Skeletal muscle satellite cell (primary cell): Measurements from ENCODE around the gene ZNF462.

Experiments used
- H3K27me3 ChIP-seq: 2 replicates; pipeline ENCODE4 v1.7.0; 2013; ENCODE audit warnings: low read length; ENCODE audit not compliant: control insufficient read depth, insufficient read depth
- H3K36me3 ChIP-seq: 2 replicates; pipeline ENCODE4 v1.7.0; 2013; ENCODE audit warnings: mild to moderate bottlenecking, control low read depth, low read length; ENCODE audit not compliant: insufficient read depth
- H3K4me1 ChIP-seq: 2 replicates; pipeline ENCODE4 v1.7.0; 2013; ENCODE audit warnings: low read length; ENCODE audit not compliant: control insufficient read depth, insufficient read depth
- H3K4me2 ChIP-seq: 2 replicates; pipeline ENCODE4 v1.7.0; 2013; ENCODE audit warnings: mild to moderate bottlenecking, low read length
- H3K4me3 ChIP-seq: 2 replicates; pipeline ENCODE4 v1.7.0; 2013; ENCODE audit warnings: low read length
- H3K9ac ChIP-seq: 2 replicates; pipeline ENCODE4 v1.7.0; 2013; ENCODE audit warnings: mild to moderate bottlenecking, low read depth, low read length, moderate library complexity
- H3K9me3 ChIP-seq: replicated peaks from 2 replicates; pipeline ENCODE4 v1.7.0; 2013; ENCODE audit warnings: mild to moderate bottlenecking, control low read depth, low read length

ZNF462 gene

DNA sequence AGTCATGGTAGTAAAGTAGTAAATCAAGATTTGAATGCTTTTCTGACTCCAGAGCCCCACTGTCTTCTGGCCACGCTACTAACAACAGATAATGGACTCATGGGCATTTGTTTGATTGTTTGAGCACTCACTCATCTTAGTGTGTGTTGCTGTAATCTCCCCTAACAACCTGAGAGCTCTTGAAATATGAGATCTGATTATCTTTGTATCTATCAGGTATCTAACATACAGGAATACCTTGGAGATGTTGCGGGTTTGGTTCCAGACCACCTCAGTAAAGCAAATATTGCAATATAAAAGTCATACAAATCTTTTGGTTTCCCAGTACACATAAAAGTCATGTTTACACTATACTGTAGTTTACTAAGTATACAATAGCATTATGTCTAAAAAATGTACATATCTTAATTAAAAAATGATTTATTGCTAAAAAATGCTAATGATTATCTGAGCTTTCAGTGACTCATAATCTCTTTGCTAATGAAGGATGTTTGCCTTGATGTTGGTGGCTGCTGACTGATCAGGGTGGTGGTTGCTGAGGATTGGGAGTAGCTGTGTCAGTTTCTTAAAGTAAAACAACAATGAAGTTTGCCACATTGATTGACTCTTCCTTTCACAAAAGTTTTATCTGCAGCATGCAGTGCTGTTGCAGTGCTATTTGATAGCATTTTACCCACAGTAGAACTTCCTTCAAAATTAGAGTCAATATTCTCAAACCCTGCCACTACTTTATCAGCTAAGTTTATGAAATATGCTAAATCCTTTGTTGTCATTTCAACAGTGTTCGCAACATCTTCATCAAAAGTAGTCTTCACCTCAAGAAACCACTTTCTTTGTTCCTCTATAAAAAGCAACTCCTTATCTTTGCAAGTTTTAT lies 92.2 kb downstream of the ZNF462 start:
- Histone ChIP-seq H3K4me1 (peaks cover 17% of the 10 kb centered on the region), H3K36me3 (peaks cover 6% of the 10 kb centered on the region), H3K9ac (no peak overlapping the region), H3K4me3 (no peak overlapping the region), H3K27me3 (no peaks in the 10 kb centered on the region), H3K4me2 (no peak overlapping the region), H3K9me3 (no peaks in the 10 kb centered on the region)

GRCh38 chr9:106956971-106957370 lies 94.0 kb downstream of the ZNF462 start:
- no peaks in the 10 kb centered on the region for H3K27me3 ChIP-seq
- H3K9me3 ChIP-seq = peaks cover 8% of the 10 kb centered on the region
- H3K4me3 ChIP-seq = no peak overlapping the region
- peaks cover 6% of the 10 kb centered on the region for H3K36me3 ChIP-seq
- H3K4me1 ChIP-seq = peaks cover 20% of the 10 kb centered on the region
- H3K9ac ChIP-seq = no peak overlapping the region
- no peak overlapping the region for H3K4me2 ChIP-seq

DNA sequence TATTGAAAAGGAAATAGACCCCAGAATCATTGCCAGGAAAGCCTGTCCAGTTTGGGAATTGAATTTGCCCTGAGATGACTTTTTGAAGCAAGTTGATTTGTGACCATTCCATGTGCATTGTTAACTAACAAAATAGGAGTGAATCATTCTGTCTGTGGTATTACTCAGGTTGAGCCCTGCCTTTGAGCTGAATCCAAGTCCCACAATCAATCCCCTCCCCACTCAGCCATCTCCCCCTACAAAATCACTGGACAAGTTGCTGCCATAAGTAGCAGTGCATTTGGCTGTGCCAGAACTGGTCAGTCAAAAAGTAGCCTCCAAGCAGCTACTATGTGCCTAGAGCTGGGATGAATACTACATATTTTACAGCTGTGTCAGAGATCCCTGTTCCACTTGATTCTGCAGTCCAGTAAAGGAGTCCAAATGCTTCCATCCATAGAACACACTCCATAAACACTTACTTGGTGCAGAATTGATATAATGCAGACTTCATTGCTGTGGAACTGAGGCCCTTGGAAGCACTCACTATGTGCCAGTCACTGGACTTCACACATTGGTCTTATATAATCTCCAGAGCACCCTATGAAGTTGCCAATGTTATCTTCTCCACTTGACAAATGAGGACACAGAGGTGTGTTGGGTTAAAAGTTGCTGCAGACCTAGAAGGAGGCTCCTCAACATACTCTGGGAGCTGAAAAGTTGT lies 96.1 kb downstream of the ZNF462 start:
- H3K4me2 ChIP-seq = no peak overlapping the region
- no peaks in the 10 kb centered on the region for H3K27me3 ChIP-seq
- H3K4me3 ChIP-seq = no peak overlapping the region
- peaks cover 24% of the 10 kb centered on the region for H3K4me1 ChIP-seq
- no peak overlapping the region for H3K9ac ChIP-seq
- H3K9me3 ChIP-seq = peaks cover 8% of the 10 kb centered on the region
- peaks cover 6% of the 10 kb centered on the region for H3K36me3 ChIP-seq

- Histone ChIP-seq H3K4me1 (peaks cover 28% of the 10 kb centered on the region), H3K4me2 (no peak overlapping the region), H3K36me3 (peaks cover 6% of the 10 kb centered on the region), H3K9me3 (peaks cover 8% of the 10 kb centered on the region), H3K9ac (no peak overlapping the region), H3K27me3 (no peaks in the 10 kb centered on the region), H3K4me3 (no peak overlapping the region)
Measured at GRCh38 chr9:106960258-106960657, 97.3 kb downstream of the ZNF462 start.

DNA sequence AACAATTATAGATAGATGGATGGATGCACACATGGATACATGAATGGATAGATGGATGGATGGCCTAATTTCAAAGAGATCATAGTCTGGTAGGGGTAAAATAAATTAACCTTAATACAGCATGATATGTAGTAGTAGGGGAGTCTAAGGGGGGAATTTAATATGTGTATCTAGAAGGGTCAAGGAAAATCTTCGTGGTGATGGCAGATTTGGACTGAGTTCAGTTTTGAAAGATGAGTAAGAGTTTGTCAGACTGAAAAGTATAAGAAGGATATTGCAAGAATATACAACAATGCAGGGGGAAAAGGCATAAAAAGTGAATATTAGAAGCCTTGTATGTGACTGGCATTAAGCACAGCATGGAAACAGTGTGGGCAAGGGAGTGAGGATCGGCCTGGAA lies 98.7 kb downstream of the ZNF462 start:
- Histone ChIP-seq H3K4me1 (peaks cover 31% of the 10 kb centered on the region), H3K27me3 (no peaks in the 10 kb centered on the region), H3K4me2 (no peak overlapping the region), H3K4me3 (no peak overlapping the region), H3K36me3 (peaks cover 6% of the 10 kb centered on the region), H3K9ac (no peak overlapping the region), H3K9me3 (peaks cover 8% of the 10 kb centered on the region)

GRCh38 chr9:106962122-106962521 lies 99.2 kb downstream of the ZNF462 start:
- H3K4me1 ChIP-seq = peaks cover 31% of the 10 kb centered on the region
- H3K9ac ChIP-seq = no peak overlapping the region
- no peak overlapping the region for H3K4me3 ChIP-seq
- no peak overlapping the region for H3K4me2 ChIP-seq
- peaks cover 8% of the 10 kb centered on the region for H3K9me3 ChIP-seq
- no peaks in the 10 kb centered on the region for H3K27me3 ChIP-seq
- peaks cover 6% of the 10 kb centered on the region for H3K36me3 ChIP-seq

GRCh38 chr9:106962615-106963363 lies 99.8 kb downstream of the ZNF462 start:
- Histone ChIP-seq H3K4me2 (no peak overlapping the region), H3K4me1 (peaks cover 31% of the 10 kb centered on the region), H3K27me3 (no peaks in the 10 kb centered on the region), H3K9ac (no peak overlapping the region), H3K9me3 (peaks cover 8% of the 10 kb centered on the region), H3K36me3 (peaks cover 6% of the 10 kb centered on the region), H3K4me3 (no peak overlapping the region)

DNA sequence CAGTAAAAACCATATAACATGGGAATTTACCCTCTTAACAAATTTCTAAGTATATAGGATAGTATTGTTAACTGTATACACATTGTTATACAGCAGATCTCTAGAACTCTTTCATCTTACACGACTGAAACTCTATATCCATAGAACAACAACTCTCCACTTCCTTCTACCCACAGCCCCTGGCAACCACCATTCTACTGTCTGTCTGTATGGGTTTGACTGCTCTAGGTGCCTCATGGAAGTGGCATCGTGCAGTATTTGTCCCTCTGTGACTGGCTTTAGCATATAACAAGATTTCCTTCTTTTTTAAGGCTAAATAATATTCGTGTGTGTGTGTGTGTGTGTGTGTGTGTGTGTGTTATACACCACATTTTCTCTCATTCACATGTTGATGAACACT lies 100.7 kb downstream of the ZNF462 start:
- Histone ChIP-seq H3K27me3 (no peaks in the 10 kb centered on the region), H3K36me3 (no peaks in the 10 kb centered on the region), H3K4me3 (no peak overlapping the region), H3K9me3 (peaks cover 8% of the 10 kb centered on the region), H3K4me2 (no peak overlapping the region), H3K4me1 (peaks cover 29% of the 10 kb centered on the region), H3K9ac (no peak overlapping the region)

DNA sequence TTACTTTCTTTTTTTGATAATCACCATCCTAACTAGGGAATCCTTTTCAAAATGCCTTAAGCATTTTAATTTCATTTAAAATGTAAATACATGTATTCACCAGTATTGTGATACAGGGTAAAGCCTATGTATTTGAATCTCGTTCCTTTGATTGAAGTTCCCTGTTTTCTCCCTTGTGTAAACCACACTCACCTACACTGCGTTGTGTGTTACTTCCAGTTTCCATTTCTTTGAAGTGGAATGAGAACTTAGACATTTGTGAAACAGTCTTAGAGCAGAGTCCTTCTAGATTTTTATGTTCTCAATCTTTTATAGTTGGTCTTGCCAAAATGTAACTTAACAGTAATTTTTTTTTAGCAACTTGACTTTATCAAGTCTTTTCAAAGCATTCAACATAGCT lies 101.4 kb downstream of the ZNF462 start:
- Histone ChIP-seq H3K4me1 (peaks cover 22% of the 10 kb centered on the region), H3K9ac (no peak overlapping the region), H3K4me2 (no peak overlapping the region), H3K27me3 (no peaks in the 10 kb centered on the region), H3K4me3 (no peak overlapping the region), H3K36me3 (no peaks in the 10 kb centered on the region), H3K9me3 (peaks cover 8% of the 10 kb centered on the region)

DNA sequence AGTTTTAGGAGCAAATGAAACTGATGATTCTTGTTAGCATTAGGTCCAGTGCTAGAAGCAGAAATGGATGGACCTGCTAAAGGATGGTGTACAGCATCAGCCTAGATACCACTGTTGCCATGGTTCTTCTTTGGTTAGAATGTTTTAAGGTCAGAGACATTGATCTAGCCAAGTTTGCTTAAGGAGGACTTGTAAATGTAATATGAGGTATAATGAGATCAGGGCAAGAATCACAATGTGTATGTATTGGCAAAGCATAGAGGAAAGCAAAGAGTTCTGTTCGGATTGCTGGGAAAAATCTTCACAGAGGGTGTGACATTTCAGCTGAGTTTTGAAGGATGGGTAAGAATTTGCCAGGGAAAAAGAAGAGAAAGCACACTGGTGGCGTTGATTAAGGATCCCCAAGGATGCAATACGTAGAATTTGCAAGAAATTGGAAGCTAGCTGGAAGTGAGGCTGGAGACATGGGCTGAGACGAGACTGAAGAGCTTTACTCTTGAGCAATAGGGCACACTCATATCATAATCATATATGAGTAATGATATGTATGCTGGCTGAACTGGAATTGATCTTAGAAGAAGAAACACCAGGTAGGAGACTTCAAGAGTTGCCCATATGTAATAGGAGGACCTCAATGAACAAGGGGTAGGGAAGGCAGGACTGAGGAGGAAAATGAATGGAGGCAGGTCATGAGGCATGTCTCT lies 102.0 kb downstream of the ZNF462 start:
- H3K9me3 ChIP-seq = peaks cover 8% of the 10 kb centered on the region
- H3K4me2 ChIP-seq = peak overlapping the region; percentile 17
- peaks cover 20% of the 10 kb centered on the region for H3K4me1 ChIP-seq
- no peak overlapping the region for H3K4me3 ChIP-seq
- no peaks in the 10 kb centered on the region for H3K27me3 ChIP-seq
- no peak overlapping the region for H3K9ac ChIP-seq
- no peaks in the 10 kb centered on the region for H3K36me3 ChIP-seq

- H3K36me3 ChIP-seq = no peaks in the 10 kb centered on the region
- no peak overlapping the region for H3K4me3 ChIP-seq
- no peak overlapping the region for H3K9ac ChIP-seq
Measured at GRCh38 chr9:106966481-106966880, 103.5 kb downstream of the ZNF462 start.

More at GRCh38 chr9:106966481-106966880, 103.5 kb downstream of the ZNF462 start:
- Histone ChIP-seq H3K4me2 (no peak overlapping the region), H3K4me1 (peaks cover 26% of the 10 kb centered on the region), H3K27me3 (no peaks in the 10 kb centered on the region), H3K9me3 (peaks cover under 1% of the 10 kb centered on the region)
